CD4-positive, alpha-beta memory T cell (primary cell): ENCODE measurements around the gene ARSB. TPM values are rescaled to one million over a fixed set of nuclear protein-coding genes. Genes with fewer than 3 reads are reported as not detected.
A peak's percentile ranks its signal among the peaks of the same experiment; 100 is the strongest.

Source experiments
- CTCF ChIA-PET: fragments of 350-600 bp; sonication (Branson Sonifier 250); formaldehyde crosslinking; loops from one replicate; lab custom pipeline; 2021; ENCODE audit warnings: inconsistent platforms; ENCODE audit not compliant: partially characterized antibody; lab: Charles Lee
- POLR2A ChIA-PET: fragments of 350-600 bp; sonication (Branson Sonifier 250); formaldehyde crosslinking; loops from one replicate; lab custom pipeline; 2021; ENCODE audit not compliant: partially characterized antibody; lab: Charles Lee
- DNase-seq, 5 donors: peaks; one replicate each; pipeline versions ENCODE4 v3.0.0 to v3.0.0-alpha.2; 2020 to 2022; ENCODE audit warnings: mixed read lengths in 1 of 5
- H3K27ac ChIP-seq: one replicate; pipeline ENCODE4 v1.7.0; 2013; ENCODE audit warnings: low read depth, low read length
- H3K27me3 ChIP-seq: 2 replicates; pipeline ENCODE4 v1.7.0; 2013; ENCODE audit warnings: mild to moderate bottlenecking, low read length, moderate library complexity; ENCODE audit not compliant: insufficient read depth
- H3K36me3 ChIP-seq: 2 replicates; pipeline ENCODE4 v1.7.0; 2013; ENCODE audit warnings: mild to moderate bottlenecking, low read length, moderate library complexity; ENCODE audit not compliant: insufficient read depth
- H3K4me1 ChIP-seq: 2 replicates; pipeline ENCODE4 v1.7.0; 2013; ENCODE audit warnings: mild to moderate bottlenecking, low read length, moderate library complexity; ENCODE audit not compliant: insufficient read depth
- H3K4me3 ChIP-seq, 2 donors: one replicate each; pipeline ENCODE4 v1.7.0; 2013; ENCODE audit warnings: low read length in 2 of 2, mild to moderate bottlenecking in 1 of 2
- H3K9me3 ChIP-seq, 2 donors: one replicate each; pipeline ENCODE4 v1.7.0; 2013; ENCODE audit warnings: low read length in 2 of 2, control low read depth in 1 of 2; ENCODE audit not compliant: control insufficient read depth in 1 of 2
- H3K27ac Mint-ChIP-seq, 7 donors: one replicate each; pipeline ENCODE4 v1.8.0; 2020 to 2021; ENCODE audit warnings: mixed read lengths in 7 of 7, mild to moderate bottlenecking in 6 of 7, inconsistent platforms in 3 of 7, moderate library complexity in 3 of 7
- H3K27me3 Mint-ChIP-seq, 2 donors: one replicate each; pipeline ENCODE4 v1.8.0; 2020 to 2021; ENCODE audit warnings: mixed read lengths in 2 of 2
- H3K36me3 Mint-ChIP-seq, 2 donors: one replicate each; pipeline ENCODE4 v1.8.0; 2020 to 2021; ENCODE audit warnings: mixed read lengths in 2 of 2, inconsistent platforms in 1 of 2, mild to moderate bottlenecking in 1 of 2
- H3K4me1 Mint-ChIP-seq, 4 donors: one replicate each; pipeline ENCODE4 v1.8.0; 2020 to 2021; ENCODE audit warnings: mixed read lengths in 4 of 4, mild to moderate bottlenecking in 1 of 4
- H3K4me3 Mint-ChIP-seq, 8 donors: one replicate each; pipeline ENCODE4 v1.8.0; 2020 to 2021; ENCODE audit warnings: mixed read lengths in 8 of 8, mild to moderate bottlenecking in 7 of 8, moderate library complexity in 6 of 8, inconsistent platforms in 3 of 8
- H3K9me3 Mint-ChIP-seq, 8 donors: one replicate each; pipeline ENCODE4 v1.8.0; 2020 to 2021; ENCODE audit warnings: mixed read lengths in 8 of 8, mild to moderate bottlenecking in 5 of 8, inconsistent platforms in 3 of 8, moderate library complexity in 1 of 8
- intact Hi-C: fragments of 100-400 bp; cut with micrococcal nuclease; formaldehyde crosslinking; loops from one replicate; pipeline ENCODE4 v1.15.1; 2023
- polyA plus RNA-seq, 2 donors: library from polyadenylated mRNA; unstranded; fragments of 300-500 nt; fragmentation: Illumina TruSeq; gene quantifications; one replicate each; pipeline ENCODE4 v1.2.3, GENCODE V29; 2021
- total RNA-seq, 2 experiments: library from RNA; stranded (reverse); gene quantifications; one replicate each; pipeline ENCODE4 v1.2.3, GENCODE V29; 2021

The ARSB gene
- total RNA-seq, result 1 to 10 TPM; 4.2 to 5.8 TPM
- polyA plus RNA-seq, result 1 to 10 TPM; 4.8 to 5.0 TPM

GRCh38 chr5:78985116-78985724 is at the start of gene ARSB:
TSS of gene ARSB (minus strand) at chr5:78985310. CDS start at chr5:78985248, 62 bp downstream.
- Histone ChIP-seq H3K4me3 (peak within 1 kb of the TSS; percentile 34 to 70), H3K27ac (peak within 1 kb of the TSS; percentile 60), H3K36me3 (no peaks in the 10 kb centered on the region), H3K9me3 (no peaks in the 10 kb centered on the region), H3K27me3 (no peaks in the 10 kb centered on the region), H3K4me1 (peaks cover 17% of the 10 kb centered on the region)
- intact Hi-C loops, result loop anchor here (2.0 to 10.0 kb wide), 5 partner anchors 36 to 1893 kb away; partner anchors contain the start of genes AP3B1, HOMER1 and JMY
- H3K4me3 Mint-ChIP-seq, result peak within 1 kb of the TSS; percentile 91 to 97 (median 93)
- H3K4me1 Mint-ChIP-seq, result peaks cover 18 to 31% (median 23%) of the 10 kb centered on the region in 4 donors
- no peaks in the 10 kb centered on the region for H3K9me3 Mint-ChIP-seq
- POLR2A ChIA-PET, result interaction anchor here (1.0 to 2.9 kb wide), 13 partner anchors 9 to 1006 kb away, joined by 3 to 16 read pairs (median 5); partner anchors contain the start of genes AP3B1, JMY, MTX3 and SCAMP1
- peaks cover 0 to 10% of the 10 kb centered on the region in 2 donors for H3K36me3 Mint-ChIP-seq
- peak in 1 of 5 donors; percentile 47 for DNase-seq
- CTCF ChIA-PET, result interaction anchor here (0.5 to 4.1 kb wide), 7 partner anchors 11 to 529 kb away, joined by 3 to 25 read pairs (median 7); partner anchors contain the start of gene HOMER1
- peak within 1 kb of the TSS; percentile 87 to 98 (median 95) for H3K27ac Mint-ChIP-seq
- no peaks in the 10 kb centered on the region for H3K27me3 Mint-ChIP-seq

- no peak for DNase-seq
- intact Hi-C loops, result no loop called here
- Histone ChIP-seq H3K4me3 (no peak overlapping the region), H3K9me3 (no peaks in the 10 kb centered on the region), H3K36me3 (no peaks in the 10 kb centered on the region), H3K27me3 (no peaks in the 10 kb centered on the region), H3K27ac (no peak overlapping the region), H3K4me1 (no peaks in the 10 kb centered on the region)
- peaks cover 0 to 4% (median 0%) of the 10 kb centered on the region in 8 donors for H3K9me3 Mint-ChIP-seq
- no peaks in the 10 kb centered on the region for H3K36me3 Mint-ChIP-seq
- ChIA-PET POLR2A (no interaction called here), CTCF (interaction anchor here (0.8 to 2.0 kb wide), 3 partner anchors 8 to 12 kb away, joined by 3 to 11 read pairs (median 6); no protein-coding TSS in a partner anchor)
- H3K4me1 Mint-ChIP-seq, result no peaks in the 10 kb centered on the region
- H3K4me3 Mint-ChIP-seq, result no peak overlapping the region
- H3K27ac Mint-ChIP-seq, result no peak overlapping the region
- peaks cover 0 to 1% of the 10 kb centered on the region in 2 donors for H3K27me3 Mint-ChIP-seq
Measured at GRCh38 chr5:79032782-79033181, 47.7 kb upstream of the ARSB start.

GRCh38 chr5:79032031-79032695 is 47.1 kb upstream of the ARSB start:
- Mint-ChIP-seq H3K27ac (no peak overlapping the region), H3K36me3 (no peaks in the 10 kb centered on the region), H3K27me3 (peaks cover 0 to 1% of the 10 kb centered on the region in 2 donors), H3K9me3 (peaks cover 0 to 4% (median 0%) of the 10 kb centered on the region in 8 donors), H3K4me3 (no peak overlapping the region), H3K4me1 (no peaks in the 10 kb centered on the region)
- no peaks in the 10 kb centered on the region for H3K27me3 ChIP-seq
- ChIA-PET CTCF (interaction anchor here (2.0 kb wide), 1 partner anchor 11 kb away, joined by 6 read pairs; no protein-coding TSS in a partner anchor), POLR2A (no interaction called here)
- H3K27ac ChIP-seq, result no peak overlapping the region
- H3K4me3 ChIP-seq, result no peak overlapping the region
- intact Hi-C loops, result no loop called here
- no peak for DNase-seq
- no peaks in the 10 kb centered on the region for H3K4me1 ChIP-seq
- no peaks in the 10 kb centered on the region for H3K36me3 ChIP-seq
- H3K9me3 ChIP-seq, result no peaks in the 10 kb centered on the region

- ChIA-PET CTCF (no interaction called here), POLR2A (no interaction called here)
- no peak for DNase-seq
- no peaks in the 10 kb centered on the region for H3K9me3 ChIP-seq
- Mint-ChIP-seq H3K4me1 (no peaks in the 10 kb centered on the region), H3K27ac (no peak overlapping the region), H3K27me3 (peaks cover 1 to 3% of the 10 kb centered on the region in 2 donors), H3K36me3 (no peaks in the 10 kb centered on the region), H3K4me3 (no peak overlapping the region), H3K9me3 (no peaks in the 10 kb centered on the region)
- no peak overlapping the region for H3K27ac ChIP-seq
- H3K4me3 ChIP-seq, result no peak overlapping the region
- intact Hi-C loops, result no loop called here
- no peaks in the 10 kb centered on the region for H3K36me3 ChIP-seq
- H3K27me3 ChIP-seq, result no peaks in the 10 kb centered on the region
- H3K4me1 ChIP-seq, result no peaks in the 10 kb centered on the region
Measured at GRCh38 chr5:79031485-79031867, 46.4 kb upstream of the ARSB start.

- Histone ChIP-seq H3K27me3 (no peaks in the 10 kb centered on the region), H3K27ac (no peak overlapping the region), H3K9me3 (no peaks in the 10 kb centered on the region), H3K4me1 (no peaks in the 10 kb centered on the region), H3K36me3 (no peaks in the 10 kb centered on the region), H3K4me3 (no peak overlapping the region)
- Mint-ChIP-seq H3K4me3 (no peak overlapping the region), H3K4me1 (no peaks in the 10 kb centered on the region), H3K9me3 (no peaks in the 10 kb centered on the region), H3K36me3 (no peaks in the 10 kb centered on the region), H3K27me3 (peaks cover 3 to 5% of the 10 kb centered on the region in 2 donors), H3K27ac (no peak overlapping the region)
- no peak for DNase-seq
- intact Hi-C loops, result no loop called here
- CTCF ChIA-PET, result interaction anchor here (0.5 to 2.7 kb wide), 2 partner anchors 10 to 139 kb away, joined by 4 to 17 read pairs; no protein-coding TSS in a partner anchor
- POLR2A ChIA-PET, result no interaction called here
Measured at GRCh38 chr5:79030663-79031484, 45.8 kb upstream of the ARSB start.

GRCh38 chr5:79025054-79025472 is 40.0 kb upstream of the ARSB start:
- H3K27me3 Mint-ChIP-seq, result peaks cover 18 to 38% of the 10 kb centered on the region in 2 donors

More at GRCh38 chr5:79025054-79025472, 40.0 kb upstream of the ARSB start:
- H3K4me3 Mint-ChIP-seq, result peak overlapping the region in 5 of 8 donors; percentile 29 to 67 (median 50)
- DNase-seq, result peak in 4 of 5 donors; percentile 27 to 37 (median 35)
- Histone ChIP-seq H3K4me3 (no peak overlapping the region), H3K27ac (no peak overlapping the region), H3K27me3 (peaks cover 12% of the 10 kb centered on the region), H3K4me1 (no peaks in the 10 kb centered on the region), H3K36me3 (no peaks in the 10 kb centered on the region), H3K9me3 (no peaks in the 10 kb centered on the region)
- peaks cover 0 to 11% (median 4%) of the 10 kb centered on the region in 4 donors for H3K4me1 Mint-ChIP-seq
- intact Hi-C loops, result loop anchor here (1.0 to 10.0 kb wide), 2 partner anchors 108 to 1060 kb away; no protein-coding TSS in a partner anchor
- no peaks in the 10 kb centered on the region for H3K36me3 Mint-ChIP-seq
- ChIA-PET POLR2A (interaction anchor here (1.2 kb wide), 1 partner anchor 40 kb away, joined by 8 read pairs; the partner anchor contains the start of gene ARSB), CTCF (interaction anchor here (0.6 to 5.9 kb wide), 32 partner anchors 9 to 439 kb away, joined by 3 to 52 read pairs (median 4); partner anchors contain the start of gene ARSB)
- H3K27ac Mint-ChIP-seq, result no peak overlapping the region
- H3K9me3 Mint-ChIP-seq, result no peaks in the 10 kb centered on the region
